Lower lobe of right lung (tissue), 2 donors: ENCODE results near the gene SLC38A1. TPM values are rescaled to one million over a fixed set of nuclear protein-coding genes. Genes with fewer than 3 reads are reported as not detected.

Source experiments
- ATAC-seq, 2 donors: fragments of 200-7000 bp; cut with Tn5 transposase; one replicate each; pipeline ENCODE4 v1.9.1; 2020 to 2022; ENCODE audit warnings: mild to moderate bottlenecking in 2 of 2, moderate library complexity in 2 of 2
- DNase-seq: peaks from one replicate; pipeline ENCODE4 v3.0.0-alpha.2; 2020
- H3K27ac ChIP-seq: fragments of 200-600 bp; one replicate; pipeline ENCODE4 v1.8.0; 2022
- H3K27me3 ChIP-seq: fragments of 200-600 bp; one replicate; pipeline ENCODE4 v1.8.0; 2022; ENCODE audit warnings: low read depth
- H3K36me3 ChIP-seq: fragments of 200-600 bp; one replicate; pipeline ENCODE4 v1.8.0; 2022; ENCODE audit warnings: mild to moderate bottlenecking
- H3K4me1 ChIP-seq: fragments of 200-600 bp; one replicate; pipeline ENCODE4 v1.8.0; 2022
- H3K4me3 ChIP-seq: fragments of 200-600 bp; one replicate; pipeline ENCODE4 v1.8.0; 2022; ENCODE audit warnings: mild to moderate bottlenecking
- H3K9me3 ChIP-seq: fragments of 200-600 bp; one replicate; pipeline ENCODE4 v1.8.0; 2022
- intact Hi-C: fragments of 100-400 bp; cut with DNase I; formaldehyde crosslinking; loops from one replicate; pipeline ENCODE4 v1.11.0; 2022
- total RNA-seq: library from RNA; stranded (reverse); fragmentation: NEBNext Ultra II Directional; extraction: Animal tissue kit (Norgen Biotek cat#: 25700); gene quantifications from one replicate; pipeline ENCODE4 v1.2.1, GENCODE V29; 2021
- TF ChIP-seq, protein P1 (sequence below): fragments of 200-600 bp; IDR thresholded peaks from one replicate; pipeline ENCODE4 v1.8.0; 2022; ENCODE audit warnings: antibody characterized with exemption, mild to moderate bottlenecking
- donor health status: DM: no; HTN: yes; CAD: no; lungs with severe emphysema.

The SLC38A1 gene
- total RNA-seq, 1 donor from 2014 or later, result 45.8 TPM

DNA sequence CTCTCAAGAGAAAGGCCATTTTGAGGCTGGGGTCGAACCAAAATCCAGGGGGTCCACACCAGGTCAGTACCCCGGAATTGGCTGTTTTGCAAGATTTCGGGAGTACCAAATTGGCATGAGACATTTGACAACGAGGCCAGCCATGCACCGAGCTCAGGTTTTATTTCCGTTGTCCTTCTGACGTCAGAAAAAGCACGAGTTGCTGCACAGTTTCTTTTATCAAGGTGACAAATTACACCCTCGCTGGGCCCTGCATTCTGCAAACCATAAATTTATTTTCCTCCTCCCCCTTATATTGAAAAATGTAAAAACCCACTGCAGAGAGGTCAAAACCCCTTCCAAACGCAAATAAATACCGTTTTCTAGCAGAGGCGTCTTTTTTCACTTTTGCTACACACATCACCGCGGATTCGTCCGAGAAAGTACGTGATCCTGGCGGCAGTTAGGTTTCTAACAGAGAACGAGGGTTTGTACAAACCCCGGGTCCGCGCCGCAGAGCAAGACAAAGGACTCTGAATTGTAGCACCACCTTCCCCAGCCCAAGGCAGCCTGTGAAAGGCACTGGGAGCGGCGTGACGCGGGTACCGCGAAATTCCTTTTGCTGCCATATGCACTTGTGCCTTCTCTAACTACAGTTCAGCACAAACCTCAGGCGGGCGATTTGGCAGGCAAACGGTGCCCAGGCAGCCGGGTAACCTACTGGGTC is 1.8 kb downstream of the SLC38A1 start:
- H3K27ac ChIP-seq, result peak overlapping the region; percentile 86
- peaks cover 41% of the 10 kb centered on the region for H3K4me1 ChIP-seq
- peak overlapping the region; percentile 69 for H3K4me3 ChIP-seq
- H3K27me3 ChIP-seq, result peaks cover 30% of the 10 kb centered on the region
- no peaks in the 10 kb centered on the region for H3K9me3 ChIP-seq
- TF ChIP-seq, protein P1, sequence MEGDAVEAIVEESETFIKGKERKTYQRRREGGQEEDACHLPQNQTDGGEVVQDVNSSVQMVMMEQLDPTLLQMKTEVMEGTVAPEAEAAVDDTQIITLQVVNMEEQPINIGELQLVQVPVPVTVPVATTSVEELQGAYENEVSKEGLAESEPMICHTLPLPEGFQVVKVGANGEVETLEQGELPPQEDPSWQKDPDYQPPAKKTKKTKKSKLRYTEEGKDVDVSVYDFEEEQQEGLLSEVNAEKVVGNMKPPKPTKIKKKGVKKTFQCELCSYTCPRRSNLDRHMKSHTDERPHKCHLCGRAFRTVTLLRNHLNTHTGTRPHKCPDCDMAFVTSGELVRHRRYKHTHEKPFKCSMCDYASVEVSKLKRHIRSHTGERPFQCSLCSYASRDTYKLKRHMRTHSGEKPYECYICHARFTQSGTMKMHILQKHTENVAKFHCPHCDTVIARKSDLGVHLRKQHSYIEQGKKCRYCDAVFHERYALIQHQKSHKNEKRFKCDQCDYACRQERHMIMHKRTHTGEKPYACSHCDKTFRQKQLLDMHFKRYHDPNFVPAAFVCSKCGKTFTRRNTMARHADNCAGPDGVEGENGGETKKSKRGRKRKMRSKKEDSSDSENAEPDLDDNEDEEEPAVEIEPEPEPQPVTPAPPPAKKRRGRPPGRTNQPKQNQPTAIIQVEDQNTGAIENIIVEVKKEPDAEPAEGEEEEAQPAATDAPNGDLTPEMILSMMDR, result no peak
- ATAC-seq, result peak; percentile 28 to 43
- DNase-seq, result peak; percentile 76
- H3K36me3 ChIP-seq, result no peaks in the 10 kb centered on the region
- intact Hi-C loops, result no loop called here

DNA sequence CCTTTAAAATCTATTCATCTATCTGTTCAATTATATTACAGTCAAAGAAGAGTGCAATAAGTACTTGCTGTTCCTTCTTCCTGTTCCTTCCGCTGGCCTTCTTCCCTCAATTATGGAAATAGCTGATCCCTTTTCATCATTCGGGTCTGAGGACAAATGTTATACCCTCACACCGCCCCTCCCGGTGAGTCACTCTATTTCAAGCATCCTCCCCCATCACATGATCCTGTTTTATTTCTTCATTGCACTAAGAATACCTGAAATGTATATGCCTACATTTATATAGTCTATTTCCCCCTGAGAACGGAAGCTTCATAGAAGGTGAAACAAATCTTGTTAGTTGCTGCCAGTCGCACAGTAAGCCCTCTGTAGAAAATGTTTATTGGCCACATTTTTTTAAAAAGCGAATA is 2.5 kb downstream of the SLC38A1 start:
- ATAC-seq (no peak), DNase-seq (no peak)
- no peaks in the 10 kb centered on the region for H3K9me3 ChIP-seq
- peaks cover 30% of the 10 kb centered on the region for H3K27me3 ChIP-seq
- H3K4me3 ChIP-seq, result peak overlapping the region; percentile 69
- peak overlapping the region; percentile 86 for H3K27ac ChIP-seq
- H3K36me3 ChIP-seq, result no peaks in the 10 kb centered on the region
- TF ChIP-seq, protein P1, result no peak
- peaks cover 41% of the 10 kb centered on the region for H3K4me1 ChIP-seq
- intact Hi-C loops, result no loop called here

DNA sequence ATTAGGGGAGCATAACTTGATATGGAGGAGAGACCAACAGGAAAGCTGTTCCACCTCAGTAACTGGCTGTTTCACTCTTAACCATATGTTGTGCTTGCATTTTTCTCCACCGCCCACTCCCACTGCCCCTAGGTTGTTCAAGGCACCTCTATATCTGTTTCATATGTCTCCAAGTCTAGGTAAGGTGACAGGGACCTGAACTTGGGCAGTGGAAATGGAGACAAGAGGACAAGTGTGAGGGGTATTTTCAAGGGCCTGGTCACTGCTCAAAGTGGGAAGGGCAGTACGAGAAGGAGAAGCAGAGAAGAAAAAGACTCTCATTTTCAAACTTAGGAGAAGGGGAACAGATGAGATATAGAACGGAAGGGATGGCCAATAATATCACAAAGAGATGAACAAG is 3.1 kb downstream of the SLC38A1 start:
- intact Hi-C loops, result no loop called here
- ATAC-seq, result no peak
- DNase-seq, result no peak
- no peak overlapping the region for H3K27ac ChIP-seq
- H3K36me3 ChIP-seq, result no peaks in the 10 kb centered on the region
- TF ChIP-seq, protein P1, result no peak
- H3K4me1 ChIP-seq, result peaks cover 47% of the 10 kb centered on the region
- H3K27me3 ChIP-seq, result peaks cover 30% of the 10 kb centered on the region
- H3K9me3 ChIP-seq, result no peaks in the 10 kb centered on the region
- H3K4me3 ChIP-seq, result peak overlapping the region; percentile 69

DNA sequence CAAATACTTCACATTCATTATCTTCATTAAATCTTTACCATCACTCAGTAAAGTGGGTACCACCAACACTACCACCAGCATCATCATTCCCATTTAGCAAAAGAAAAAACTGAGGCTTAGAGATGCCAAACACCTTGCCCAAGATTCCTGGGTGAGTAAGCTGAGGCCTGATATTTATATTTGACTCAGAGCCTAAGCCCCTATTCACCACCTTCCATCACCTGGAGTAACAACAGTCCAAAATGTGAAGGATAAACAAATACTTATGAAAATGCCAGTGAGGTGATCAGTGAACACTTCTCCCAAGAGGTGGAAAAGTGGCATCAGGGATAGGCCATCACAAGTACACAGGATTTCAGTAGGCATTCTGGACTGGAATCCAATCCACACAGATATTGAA is 3.7 kb downstream of the SLC38A1 start:
- Histone ChIP-seq H3K4me1 (peaks cover 47% of the 10 kb centered on the region), H3K4me3 (no peak overlapping the region), H3K27ac (no peak overlapping the region), H3K27me3 (peaks cover 30% of the 10 kb centered on the region), H3K9me3 (no peaks in the 10 kb centered on the region), H3K36me3 (no peaks in the 10 kb centered on the region)
- no peak for ATAC-seq
- intact Hi-C loops, result no loop called here
- no peak for DNase-seq
- TF ChIP-seq, protein P1, result no peak

DNA sequence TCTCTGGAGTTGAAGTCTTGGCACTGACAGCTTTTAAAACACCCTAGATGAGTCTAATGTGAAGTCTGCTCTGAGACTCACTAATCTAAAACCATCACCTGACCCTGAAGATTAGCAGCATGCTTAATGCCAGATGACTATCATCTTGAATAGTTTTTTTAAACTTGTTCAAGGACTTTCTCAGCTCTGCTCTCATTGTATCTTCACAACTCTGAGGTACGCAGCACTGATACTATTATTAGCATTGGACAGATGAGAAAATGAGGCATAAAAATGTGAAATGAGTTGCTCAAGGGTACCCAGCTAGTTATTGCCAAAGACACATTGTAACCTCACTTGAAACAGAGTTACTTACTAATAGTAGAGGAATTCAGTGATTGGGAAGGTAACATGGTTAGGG is 4.8 kb downstream of the SLC38A1 start:
- H3K4me3 ChIP-seq, result no peak overlapping the region
- no peaks in the 10 kb centered on the region for H3K9me3 ChIP-seq
- TF ChIP-seq, protein P1, result no peak
- H3K4me1 ChIP-seq, result peaks cover 39% of the 10 kb centered on the region
- ATAC-seq (no peak), DNase-seq (no peak)
- intact Hi-C loops, result no loop called here
- H3K27ac ChIP-seq, result no peak overlapping the region
- H3K36me3 ChIP-seq, result no peaks in the 10 kb centered on the region
- H3K27me3 ChIP-seq, result peaks cover 24% of the 10 kb centered on the region
